Endodermal cell (in vitro differentiated cells): ENCODE data around the gene COL24A1. TPM values are rescaled to one million over a fixed set of nuclear protein-coding genes. Genes with fewer than 3 reads are reported as not detected.

Experiments used
- DNase-seq: peaks from one replicate; pipeline ENCODE4 v3.0.0-alpha.2; 2017
- H3K27ac ChIP-seq: 2 replicates; pipeline ENCODE4 v1.5.1; 2013; ENCODE audit warnings: mild to moderate bottlenecking, low read depth, low read length, moderate library complexity
- H3K27me3 ChIP-seq: 2 replicates; pipeline ENCODE4 v1.6.1; 2013; ENCODE audit warnings: mild to moderate bottlenecking, low read length, moderate library complexity; ENCODE audit not compliant: insufficient read depth, control insufficient read depth, poor library complexity, severe bottlenecking
- H3K36me3 ChIP-seq: 2 replicates; pipeline ENCODE4 v1.7.0; 2013; ENCODE audit warnings: mild to moderate bottlenecking, low read length, moderate library complexity; ENCODE audit not compliant: control insufficient read depth, insufficient read depth
- H3K4me1 ChIP-seq: one replicate; pipeline ENCODE4 v1.7.0; 2013; ENCODE audit warnings: low read length; ENCODE audit not compliant: control insufficient read depth, insufficient read depth
- H3K4me3 ChIP-seq: 2 replicates; pipeline ENCODE4 v1.5.1; 2013; ENCODE audit warnings: mild to moderate bottlenecking, low read length, moderate library complexity
- H3K9ac ChIP-seq: 2 replicates; pipeline ENCODE4 v1.6.1; 2013; ENCODE audit warnings: mild to moderate bottlenecking, low read length, moderate library complexity; ENCODE audit not compliant: poor library complexity, severe bottlenecking; ENCODE audit errors: extremely low read depth
- H3K9me3 ChIP-seq: 2 replicates; pipeline ENCODE4 v1.6.1; 2013; ENCODE audit warnings: mild to moderate bottlenecking, low read length, moderate library complexity; ENCODE audit not compliant: control insufficient read depth
- H3K27ac Mint-ChIP-seq: 2 replicates; pipeline ENCODE4 v1.8.0; 2020; ENCODE audit warnings: mixed read lengths
- H3K27me3 Mint-ChIP-seq: 2 replicates; pipeline ENCODE4 v1.8.0; 2021; ENCODE audit warnings: mild to moderate bottlenecking, mixed read lengths; ENCODE audit not compliant: insufficient read depth
- H3K36me3 Mint-ChIP-seq: 2 replicates; pipeline ENCODE4 v1.8.0; 2020; ENCODE audit warnings: low read depth, mixed read lengths
- H3K4me1 Mint-ChIP-seq: 2 replicates; pipeline ENCODE4 v1.8.0; 2020; ENCODE audit warnings: mixed read lengths
- H3K4me3 Mint-ChIP-seq: 2 replicates; pipeline ENCODE4 v1.8.0; 2020; ENCODE audit warnings: mild to moderate bottlenecking, moderate library complexity, mixed read lengths
- H3K9me3 Mint-ChIP-seq: 2 replicates; pipeline ENCODE4 v1.8.0; 2020; ENCODE audit warnings: mild to moderate bottlenecking, mixed read lengths
- CTCF ChIP-seq: fragments of 200-600 bp; sonication (generic); conservative IDR thresholded peaks from 2 replicates; pipeline ENCODE4 v1.5.0; 2021; ENCODE audit warnings: antibody characterized with exemption, mild to moderate bottlenecking
- WGBS, 2 experiments: methylation state at CpG; one replicate each; pipeline versions ENCODE4 v1.1.5 to v1.1.7; 2013; ENCODE audit warnings: missing lambda C conversion rate in 2 of 2, mixed read lengths in 1 of 2; ENCODE audit not compliant: insufficient coverage in 1 of 2, insufficient read length in 1 of 2; 5-methylcytosine and 5-hydroxymethylcytosine counted together
- total RNA-seq, 2 donors: library from RNA; stranded (reverse); fragmentation: NEBNext Ultra II Directional in 1 of 2; extraction: Animal tissue kit (Norgen Biotek cat#: 25700) in 1 of 2; gene quantifications; 2 replicates in 1 of 2; 3 replicates in 1 of 2; pipeline ENCODE4 v1.2.1, GENCODE V29; 2021

The COL24A1 gene
- total RNA-seq, 2 donors from 2014 or later = 0.84 to 0.95 TPM

- Histone ChIP-seq H3K9me3 (no peaks in the 10 kb centered on the region), H3K9ac (no peak overlapping the region), H3K4me3 (no peak overlapping the region), H3K27me3 (no peaks in the 10 kb centered on the region), H3K27ac (no peak overlapping the region), H3K4me1 (no peaks in the 10 kb centered on the region), H3K36me3 (no peaks in the 10 kb centered on the region)
- no peak overlapping the region for H3K4me3 Mint-ChIP-seq
- peaks cover 9% of the 10 kb centered on the region for H3K4me1 Mint-ChIP-seq
- no peak overlapping the region for H3K27ac Mint-ChIP-seq
- H3K9me3 Mint-ChIP-seq = no peaks in the 10 kb centered on the region
- H3K27me3 Mint-ChIP-seq = no peaks in the 10 kb centered on the region
- no peak for DNase-seq
- H3K36me3 Mint-ChIP-seq = no peaks in the 10 kb centered on the region
- no peak for TF ChIP-seq CTCF
Measured at GRCh38 chr1:86067626-86068025, 88.9 kb downstream of the COL24A1 start.

- H3K9me3 Mint-ChIP-seq = no peaks in the 10 kb centered on the region
- no peak overlapping the region for H3K9ac ChIP-seq
- peaks cover 9% of the 10 kb centered on the region for H3K4me1 Mint-ChIP-seq
- H3K36me3 Mint-ChIP-seq = no peaks in the 10 kb centered on the region
- H3K27me3 Mint-ChIP-seq = no peaks in the 10 kb centered on the region
- H3K36me3 ChIP-seq = no peaks in the 10 kb centered on the region
- H3K4me3 ChIP-seq = no peak overlapping the region
- H3K9me3 ChIP-seq = no peaks in the 10 kb centered on the region
- no peak overlapping the region for H3K4me3 Mint-ChIP-seq
- no peaks in the 10 kb centered on the region for H3K27me3 ChIP-seq
- no peak overlapping the region for H3K27ac ChIP-seq
- no peaks in the 10 kb centered on the region for H3K4me1 ChIP-seq
- TF ChIP-seq CTCF = no peak
- no peak for DNase-seq
- WGBS, 2 experiments = 39% methylated on average over 1 of the region's 1 CpG; no CpG with 5 or more reads in 1 of the 2 experiments
- no peak overlapping the region for H3K27ac Mint-ChIP-seq
Measured at GRCh38 chr1:86064899-86065298, 91.7 kb downstream of the COL24A1 start.

- 89% methylated on average over 1 of the region's 1 CpG; no CpG with 5 or more reads in 1 of the 2 experiments for WGBS, 2 experiments
- no peaks in the 10 kb centered on the region for H3K27me3 Mint-ChIP-seq
- TF ChIP-seq CTCF = no peak
Measured at GRCh38 chr1:86063721-86064120, 92.9 kb downstream of the COL24A1 start.

More at GRCh38 chr1:86063721-86064120, 92.9 kb downstream of the COL24A1 start:
- no peak for DNase-seq
- Mint-ChIP-seq H3K36me3 (no peaks in the 10 kb centered on the region), H3K27ac (no peak overlapping the region), H3K4me3 (no peak overlapping the region), H3K4me1 (peaks cover 9% of the 10 kb centered on the region), H3K9me3 (no peaks in the 10 kb centered on the region)
- no peak overlapping the region for H3K27ac ChIP-seq
- no peaks in the 10 kb centered on the region for H3K4me1 ChIP-seq
- no peaks in the 10 kb centered on the region for H3K9me3 ChIP-seq
- H3K36me3 ChIP-seq = no peaks in the 10 kb centered on the region
- H3K4me3 ChIP-seq = no peak overlapping the region
- no peak overlapping the region for H3K9ac ChIP-seq
- no peaks in the 10 kb centered on the region for H3K27me3 ChIP-seq
